Measurements from ENCODE around the gene XIRP1. TPM values are rescaled to one million over a fixed set of nuclear protein-coding genes. Genes with fewer than 3 reads are reported as not detected.

The XIRP1 gene
- total RNA-seq, 4 donors from 2014 or later = 0.06 to 0.07 TPM; not detected in 2

DNA sequence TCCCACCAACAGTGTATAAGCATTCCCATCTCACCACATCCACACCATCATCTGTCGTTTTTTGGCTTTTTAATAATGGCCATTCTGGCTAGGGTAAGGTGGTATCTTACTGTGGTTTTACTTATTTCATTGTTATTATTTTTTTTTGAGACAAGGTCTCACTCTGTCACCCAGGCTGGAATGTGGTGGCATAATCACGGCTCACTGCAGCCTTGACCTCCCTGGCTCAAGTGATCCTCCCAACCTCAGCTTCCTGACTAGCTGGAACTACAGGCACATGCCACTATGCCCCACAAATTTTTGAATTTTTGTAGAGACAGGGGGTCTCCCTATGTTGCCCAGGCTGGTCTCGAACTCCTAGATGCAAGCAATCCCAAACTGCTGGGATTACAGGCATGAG, 28.0 kb downstream of the XIRP1 start:
- no peaks in the 10 kb centered on the region for H3K9me3 ChIP-seq
- no peak overlapping the region for H3K27ac ChIP-seq
- H3K27me3 ChIP-seq = no peaks in the 10 kb centered on the region
- no peak for DNase-seq
- H3K4me1 ChIP-seq = no peaks in the 10 kb centered on the region
- no peak overlapping the region for H3K4me3 ChIP-seq
- intact Hi-C loops (cut with DNase I; ENCODE audit: low total_unique reads) = no loop called here
- TF ChIP-seq, protein P1, sequence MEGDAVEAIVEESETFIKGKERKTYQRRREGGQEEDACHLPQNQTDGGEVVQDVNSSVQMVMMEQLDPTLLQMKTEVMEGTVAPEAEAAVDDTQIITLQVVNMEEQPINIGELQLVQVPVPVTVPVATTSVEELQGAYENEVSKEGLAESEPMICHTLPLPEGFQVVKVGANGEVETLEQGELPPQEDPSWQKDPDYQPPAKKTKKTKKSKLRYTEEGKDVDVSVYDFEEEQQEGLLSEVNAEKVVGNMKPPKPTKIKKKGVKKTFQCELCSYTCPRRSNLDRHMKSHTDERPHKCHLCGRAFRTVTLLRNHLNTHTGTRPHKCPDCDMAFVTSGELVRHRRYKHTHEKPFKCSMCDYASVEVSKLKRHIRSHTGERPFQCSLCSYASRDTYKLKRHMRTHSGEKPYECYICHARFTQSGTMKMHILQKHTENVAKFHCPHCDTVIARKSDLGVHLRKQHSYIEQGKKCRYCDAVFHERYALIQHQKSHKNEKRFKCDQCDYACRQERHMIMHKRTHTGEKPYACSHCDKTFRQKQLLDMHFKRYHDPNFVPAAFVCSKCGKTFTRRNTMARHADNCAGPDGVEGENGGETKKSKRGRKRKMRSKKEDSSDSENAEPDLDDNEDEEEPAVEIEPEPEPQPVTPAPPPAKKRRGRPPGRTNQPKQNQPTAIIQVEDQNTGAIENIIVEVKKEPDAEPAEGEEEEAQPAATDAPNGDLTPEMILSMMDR (IDR thresholded peaks at IDR 0.05) = no peak
- H3K36me3 ChIP-seq = no peaks in the 10 kb centered on the region

DNA sequence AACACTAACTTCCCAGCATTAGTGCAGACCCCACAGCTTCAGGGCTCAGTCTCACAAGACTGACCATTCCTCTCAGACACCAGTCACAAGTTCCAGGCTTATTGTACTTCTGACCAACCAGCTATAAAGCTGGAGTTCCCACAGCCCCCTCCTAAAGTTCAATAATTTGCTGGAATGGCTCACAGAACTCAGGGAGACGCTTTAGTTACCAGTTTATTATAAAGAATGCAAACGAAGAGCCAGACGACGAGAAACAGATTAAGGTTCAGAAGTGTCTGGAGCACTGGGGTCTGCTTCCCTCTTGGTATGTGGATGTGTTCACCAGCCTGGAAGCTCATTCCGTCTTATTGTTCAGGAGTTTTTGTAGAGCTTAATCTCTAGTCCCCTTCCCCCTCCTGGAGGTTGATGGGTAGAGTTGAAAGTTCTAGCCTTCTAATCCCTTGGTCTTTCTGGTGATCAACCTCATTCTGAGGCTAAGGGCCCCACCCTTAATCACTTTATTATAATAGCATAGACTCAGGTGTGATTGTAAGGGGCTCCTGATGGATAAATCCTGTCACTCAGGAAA, 34.2 kb downstream of the XIRP1 start:
- H3K36me3 ChIP-seq = no peaks in the 10 kb centered on the region
- DNase-seq = no peak
- H3K4me1 ChIP-seq = no peaks in the 10 kb centered on the region
- no peak overlapping the region for H3K27ac ChIP-seq
- H3K9me3 ChIP-seq = no peaks in the 10 kb centered on the region
- intact Hi-C loops (cut with DNase I; ENCODE audit: low total_unique reads) = no loop called here
- H3K4me3 ChIP-seq = no peak overlapping the region
- H3K27me3 ChIP-seq = no peaks in the 10 kb centered on the region
- TF ChIP-seq, protein P1 (IDR thresholded peaks at IDR 0.05) = no peak
- TF ChIP-seq POLR2A (IDR thresholded peaks at IDR 0.05) = no peak

DNA sequence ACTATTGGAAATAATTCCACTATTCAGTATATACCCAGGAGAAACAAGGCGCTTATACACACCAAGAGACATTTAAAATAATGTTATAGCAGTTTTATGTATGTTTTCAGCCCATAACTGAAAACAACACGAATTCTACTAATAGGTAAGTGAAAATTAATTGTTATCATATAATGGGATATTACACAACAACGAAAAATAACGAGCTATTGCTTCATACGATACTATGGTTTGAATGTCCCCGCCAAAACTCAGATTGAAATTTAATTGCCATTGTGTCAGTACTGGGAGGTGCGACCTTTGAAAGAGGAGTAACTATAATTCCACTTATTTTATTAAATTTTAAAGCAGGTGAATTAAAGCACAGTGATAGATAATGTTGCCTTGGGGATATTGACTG, 35.0 kb downstream of the XIRP1 start:
- Histone ChIP-seq H3K4me3 (no peak overlapping the region), H3K27ac (no peak overlapping the region), H3K4me1 (no peaks in the 10 kb centered on the region), H3K36me3 (no peaks in the 10 kb centered on the region), H3K9me3 (no peaks in the 10 kb centered on the region), H3K27me3 (no peaks in the 10 kb centered on the region)
- DNase-seq = no peak
- intact Hi-C loops (cut with DNase I; ENCODE audit: low total_unique reads) = no loop called here
- TF ChIP-seq, protein P1 (IDR thresholded peaks at IDR 0.05) = no peak
- TF ChIP-seq POLR2A (IDR thresholded peaks at IDR 0.05) = no peak

DNA sequence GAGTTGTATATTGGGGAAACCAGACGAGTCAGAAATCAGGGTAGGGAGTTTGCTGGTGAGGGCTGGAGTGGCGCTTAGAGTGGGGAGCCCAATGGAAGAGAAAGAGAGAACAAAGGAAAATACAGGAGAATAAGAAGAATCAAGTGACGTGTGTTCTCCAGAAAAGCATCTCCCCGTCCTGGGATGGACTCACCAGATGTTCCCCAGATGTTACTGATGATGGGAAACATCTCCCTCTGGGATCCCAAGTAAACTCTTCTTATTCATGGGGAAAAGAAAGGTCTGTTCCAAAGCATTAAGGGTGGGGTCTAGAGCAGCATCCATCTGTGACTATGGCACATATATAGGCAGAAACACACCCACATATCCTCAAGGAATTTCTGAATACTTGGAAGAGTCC, 36.0 kb downstream of the XIRP1 start:
- H3K27me3 ChIP-seq = no peaks in the 10 kb centered on the region
- TF ChIP-seq POLR2A (IDR thresholded peaks at IDR 0.05) = no peak
- TF ChIP-seq, protein P1 (IDR thresholded peaks at IDR 0.05) = no peak
- no peaks in the 10 kb centered on the region for H3K4me1 ChIP-seq
- no peak for DNase-seq
- intact Hi-C loops (cut with DNase I; ENCODE audit: low total_unique reads) = no loop called here
- peak overlapping the region in 1 of 2 donors; percentile 99 for H3K27ac ChIP-seq
- no peak overlapping the region for H3K4me3 ChIP-seq
- H3K36me3 ChIP-seq = no peaks in the 10 kb centered on the region
- H3K9me3 ChIP-seq = no peaks in the 10 kb centered on the region

DNA sequence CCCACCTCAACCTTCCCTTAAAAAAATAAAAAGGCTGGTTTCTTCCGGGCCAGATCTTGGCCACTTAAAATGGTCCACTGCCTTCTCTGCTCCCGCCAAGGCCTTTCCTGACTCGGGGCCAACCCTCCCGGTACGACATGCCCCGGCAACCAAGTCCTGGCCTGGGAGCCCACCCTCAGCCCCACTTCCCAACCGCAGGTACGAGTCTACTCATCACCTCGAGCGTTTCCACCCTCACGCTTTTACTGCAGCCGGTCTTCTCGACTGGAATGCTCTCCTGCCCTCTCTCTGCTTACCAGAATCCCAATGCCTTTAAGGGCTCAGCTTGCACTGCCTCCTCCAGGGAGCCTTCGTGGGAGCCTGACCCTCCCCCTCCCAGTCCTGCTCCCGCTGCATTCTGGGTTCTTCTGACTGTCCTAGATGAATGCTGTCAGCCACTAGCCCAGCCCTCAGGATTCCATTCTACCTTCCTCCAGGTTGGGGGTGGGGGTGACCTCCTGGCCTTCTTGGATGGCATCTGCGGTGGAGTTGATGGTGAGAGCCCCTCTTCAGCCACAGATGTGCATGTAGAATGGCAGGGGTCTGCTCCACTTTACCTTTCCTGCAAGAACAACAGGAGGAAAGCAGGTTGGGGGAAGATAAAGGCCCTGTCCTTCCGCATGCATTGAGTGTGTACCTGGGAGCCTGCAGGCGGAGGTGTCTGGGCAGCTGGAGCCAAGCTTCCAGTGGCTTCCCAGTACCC, 37.9 kb downstream of the XIRP1 start:
- DNase-seq = peak; percentile 54 to 64
- intact Hi-C loops (cut with DNase I; ENCODE audit: low total_unique reads) = no loop called here
- H3K27ac ChIP-seq = peak overlapping the region; percentile 96 to 99
- no peak for TF ChIP-seq POLR2A (IDR thresholded peaks at IDR 0.05)
- TF ChIP-seq, protein P1 (IDR thresholded peaks at IDR 0.05) = no peak
- H3K9me3 ChIP-seq = no peaks in the 10 kb centered on the region
- no peak overlapping the region for H3K4me3 ChIP-seq
- no peaks in the 10 kb centered on the region for H3K36me3 ChIP-seq
- H3K27me3 ChIP-seq = no peaks in the 10 kb centered on the region
- peaks cover 9 to 12% of the 10 kb centered on the region in 2 donors for H3K4me1 ChIP-seq

Data from uterus (tissue), 4 donors.